ENCODE measurements around the gene CFAP52.
"Not testable (repeated sequence)": the region's sequence is repeated elsewhere in the genome, so short reads cannot be mapped to it uniquely, and the experiment has no call there.

CFAP52 gene

GRCh38 chr17:9622961-9623360 is 46.5 kb downstream of the CFAP52 start:
- no peak for DNase-seq (ENCODE audit: low read depth)
- no peak for TF ChIP-seq CTCF (conservative IDR thresholded peaks at IDR 0.05; ENCODE audit: low read depth, low read length)
- no peak overlapping the region for H3K4me3 ChIP-seq (ENCODE audit: low read depth, low read length)

GRCh38 chr17:9628509-9628908 is 52.1 kb downstream of the CFAP52 start:
- TF ChIP-seq CTCF (conservative IDR thresholded peaks at IDR 0.05; ENCODE audit: low read depth, low read length) = no peak
- no peak for DNase-seq (ENCODE audit: low read depth)
- no peak overlapping the region for H3K4me3 ChIP-seq (ENCODE audit: low read depth, low read length)

GRCh38 chr17:9632741-9633140 is 56.3 kb downstream of the CFAP52 start:
- TF ChIP-seq CTCF (conservative IDR thresholded peaks at IDR 0.05; ENCODE audit: low read depth, low read length) = no peak
- no peak overlapping the region for H3K4me3 ChIP-seq (ENCODE audit: low read depth, low read length)
- DNase-seq (ENCODE audit: low read depth) = no peak

GRCh38 chr17:9635340-9635739 is 58.9 kb downstream of the CFAP52 start:
- no peak overlapping the region for H3K4me3 ChIP-seq (ENCODE audit: low read depth, low read length)
- no peak for DNase-seq (ENCODE audit: low read depth)
- TF ChIP-seq CTCF (conservative IDR thresholded peaks at IDR 0.05; ENCODE audit: low read depth, low read length) = no peak

- no peak for DNase-seq (ENCODE audit: low read depth)
- TF ChIP-seq CTCF (conservative IDR thresholded peaks at IDR 0.05; ENCODE audit: low read depth, low read length) = no peak
Measured at GRCh38 chr17:9636501-9636900, 60.1 kb downstream of the CFAP52 start.

GRCh38 chr17:9640388-9640787 is 63.9 kb downstream of the CFAP52 start:
- H3K4me3 ChIP-seq (ENCODE audit: low read depth, low read length); DNase-seq (ENCODE audit: low read depth): not testable (repeated sequence)

More at GRCh38 chr17:9636501-9636900, 60.1 kb downstream of the CFAP52 start:
- no peak overlapping the region for H3K4me3 ChIP-seq (ENCODE audit: low read depth, low read length)

- no peak for TF ChIP-seq CTCF (conservative IDR thresholded peaks at IDR 0.05; ENCODE audit: low read depth, low read length)
- H3K4me3 ChIP-seq (ENCODE audit: low read depth, low read length) = no peak overlapping the region
- DNase-seq (ENCODE audit: low read depth) = peak; percentile 28
Measured at GRCh38 chr17:9643611-9644010, 67.2 kb downstream of the CFAP52 start.

All from choroid plexus epithelial cell (primary cell).